CD4-positive, alpha-beta T cell treated with Interferon gamma for 1 hour (primary cell): ENCODE measurements around the gene SHKBP1.
"Not testable (repeated sequence)": the region's sequence is repeated elsewhere in the genome, so short reads cannot be mapped to it uniquely, and the experiment has no call there.

Experiments
- DNase-seq: peaks from one replicate; pipeline ENCODE4 v3.0.0-alpha.2; 2020

The SHKBP1 gene

DNA sequence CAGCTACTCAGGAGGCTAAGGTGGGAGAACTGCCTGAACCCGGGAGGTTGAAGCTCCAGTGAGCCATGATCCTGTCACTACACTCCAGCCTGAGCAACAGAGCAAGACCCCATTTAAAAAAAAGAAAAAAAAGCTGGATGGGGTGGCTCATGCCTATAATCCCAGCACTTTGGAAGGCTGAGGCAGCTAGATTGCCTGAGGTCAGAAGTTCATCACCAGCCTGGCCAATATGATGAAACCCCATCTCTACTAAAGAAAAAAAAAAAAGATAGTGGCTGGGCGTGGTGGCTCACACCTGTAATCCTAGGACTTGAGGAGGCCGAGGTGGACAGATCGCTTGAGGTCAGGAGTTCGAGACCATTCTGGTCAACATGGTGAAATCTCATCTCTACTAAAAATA lies 39.5 kb downstream of the SHKBP1 start:
- no peak for DNase-seq

DNA sequence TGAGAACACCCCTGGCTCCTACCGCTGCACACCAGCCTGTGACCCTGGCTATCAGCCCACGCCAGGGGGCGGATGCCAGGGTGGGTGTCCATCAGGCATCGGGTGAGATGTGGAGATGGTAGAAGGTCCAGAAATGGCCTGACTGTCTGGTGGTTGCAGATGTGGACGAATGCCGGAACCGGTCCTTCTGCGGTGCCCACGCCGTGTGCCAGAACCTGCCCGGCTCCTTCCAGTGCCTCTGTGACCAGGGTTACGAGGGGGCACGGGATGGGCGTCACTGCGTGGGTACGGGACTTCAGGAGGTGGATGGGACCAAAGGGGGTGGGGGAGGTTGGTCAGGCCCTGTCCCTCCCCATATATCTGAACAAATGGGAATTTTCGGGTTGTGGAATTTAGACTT lies 40.3 kb downstream of the SHKBP1 start:
- no peak for DNase-seq

DNA sequence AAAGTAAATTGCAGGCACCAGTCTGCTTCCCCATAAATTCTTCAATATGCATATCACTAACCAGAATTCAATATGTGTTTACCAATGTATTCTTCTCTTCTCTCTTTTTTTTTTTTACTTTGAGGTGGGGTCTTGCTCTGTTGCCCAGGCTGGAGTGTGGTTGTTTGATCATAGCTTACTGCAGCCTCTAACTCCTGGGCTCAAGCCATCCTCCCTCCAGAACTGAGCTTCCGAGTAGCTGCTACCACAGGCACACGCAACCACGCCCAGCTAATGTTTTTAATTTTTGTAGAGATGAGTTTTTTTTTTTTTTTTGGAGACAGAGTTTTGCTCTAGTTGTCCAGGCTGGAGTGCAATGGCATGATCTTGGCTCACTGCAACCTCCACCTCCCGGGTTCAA lies 41.3 kb downstream of the SHKBP1 start:
- DNase-seq = no peak

DNA sequence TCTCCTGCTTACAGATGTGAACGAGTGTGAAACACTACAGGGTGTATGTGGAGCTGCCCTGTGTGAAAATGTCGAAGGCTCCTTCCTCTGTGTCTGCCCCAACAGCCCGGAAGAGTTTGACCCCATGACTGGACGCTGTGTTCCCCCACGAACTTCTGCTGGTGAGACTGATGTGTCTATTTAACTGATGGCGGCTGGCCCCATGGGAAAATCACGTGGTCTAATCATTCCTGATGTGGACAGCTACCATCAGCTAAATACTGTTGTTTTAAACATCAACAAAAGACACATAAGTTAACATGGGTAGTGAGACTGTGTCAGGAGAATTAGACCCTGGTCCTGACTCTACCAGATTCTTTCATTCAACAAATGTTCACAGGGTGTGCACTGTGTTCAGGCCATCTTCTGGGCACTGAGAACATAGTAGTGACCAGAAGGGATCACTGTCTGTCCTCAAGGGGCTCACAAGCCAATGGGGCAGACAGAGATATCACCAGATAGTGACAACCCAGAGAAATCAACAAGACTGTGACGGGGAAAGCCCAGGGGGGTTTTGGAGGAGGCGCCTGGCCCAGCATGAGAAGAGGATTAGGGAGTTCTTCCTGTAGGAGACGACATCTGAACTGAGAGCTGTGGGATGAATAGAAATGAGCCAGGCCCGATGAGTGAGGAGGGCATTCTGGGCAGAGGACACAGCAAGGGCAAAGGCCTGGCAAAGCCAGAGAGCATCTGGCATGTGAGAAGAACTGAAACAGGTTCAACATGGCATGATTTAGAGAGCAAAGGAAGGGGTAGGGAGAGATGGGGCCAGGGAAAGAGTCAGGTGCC lies 42.9 kb downstream of the SHKBP1 start:
- DNase-seq = no peak

DNA sequence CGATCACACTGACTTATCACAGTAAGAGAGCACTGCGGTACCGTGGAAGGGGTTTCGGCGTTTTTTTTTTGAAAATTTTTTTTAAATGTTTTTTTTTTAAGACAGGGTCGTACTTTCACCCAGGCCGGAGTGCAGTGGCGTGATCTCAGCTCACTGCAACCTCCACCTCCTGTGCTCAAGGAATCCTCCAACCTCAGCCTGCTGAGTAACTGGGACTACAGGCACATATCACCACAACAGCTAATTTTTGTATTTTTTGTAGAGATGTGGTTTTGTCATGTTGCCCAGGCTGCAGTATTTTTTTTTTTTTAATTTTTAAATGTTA lies 43.5 kb downstream of the SHKBP1 start:
- DNase-seq = no peak

DNA sequence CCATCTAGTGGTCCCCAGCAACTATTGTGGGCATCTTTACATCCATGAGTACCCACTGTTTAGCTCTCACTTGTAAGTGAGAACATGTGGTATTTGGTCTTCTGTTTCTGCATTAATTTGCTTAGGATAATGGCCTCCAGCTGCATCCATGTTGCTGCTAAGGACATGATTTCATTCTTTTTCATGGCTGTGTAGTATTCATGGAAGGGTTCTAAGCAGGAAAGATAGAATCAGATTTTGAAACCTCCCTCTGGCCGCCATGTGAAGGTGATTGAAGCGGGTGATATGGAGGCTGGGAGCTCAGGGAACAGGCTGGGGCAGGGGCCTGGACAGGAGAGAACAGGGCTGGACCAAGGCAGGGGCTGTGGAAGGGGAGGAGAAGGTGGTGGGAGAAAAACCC lies 44.6 kb downstream of the SHKBP1 start:
- DNase-seq = no peak

DNA sequence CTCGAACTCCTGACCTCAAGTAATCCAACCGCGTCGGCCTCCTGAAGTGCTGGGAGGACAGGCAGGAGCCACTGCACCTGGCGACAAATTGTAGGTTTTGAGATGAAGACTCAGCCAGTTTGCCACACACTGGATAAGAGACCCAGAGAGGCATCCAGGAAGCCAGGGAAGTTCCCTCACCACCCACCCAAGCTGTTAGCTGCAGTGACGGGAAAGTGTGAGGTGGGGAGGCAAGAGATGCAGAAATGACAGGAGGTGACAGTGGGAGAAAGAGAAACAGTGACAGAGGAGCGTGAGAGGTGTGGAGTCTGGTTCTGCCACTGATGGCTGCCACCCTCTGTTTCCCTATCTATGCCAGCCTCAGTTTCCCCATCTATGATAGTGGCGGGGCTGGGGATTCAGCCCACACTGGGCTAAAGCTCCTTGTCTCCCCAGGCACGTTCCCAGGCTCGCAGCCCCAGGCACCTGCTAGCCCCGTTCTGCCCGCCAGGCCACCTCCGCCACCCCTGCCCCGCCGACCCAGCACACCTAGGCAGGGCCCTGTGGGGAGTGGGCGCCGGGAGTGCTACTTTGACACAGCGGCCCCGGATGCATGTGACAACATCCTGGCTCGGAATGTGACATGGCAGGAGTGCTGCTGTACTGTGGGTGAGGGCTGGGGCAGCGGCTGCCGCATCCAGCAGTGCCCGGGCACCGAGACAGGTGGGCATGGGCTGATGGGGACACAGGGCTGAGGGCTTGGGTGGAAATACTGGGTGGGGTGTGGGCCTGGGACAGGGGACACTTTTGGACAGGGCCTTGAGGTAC lies 45.5 kb downstream of the SHKBP1 start:
- DNase-seq = no peak

DNA sequence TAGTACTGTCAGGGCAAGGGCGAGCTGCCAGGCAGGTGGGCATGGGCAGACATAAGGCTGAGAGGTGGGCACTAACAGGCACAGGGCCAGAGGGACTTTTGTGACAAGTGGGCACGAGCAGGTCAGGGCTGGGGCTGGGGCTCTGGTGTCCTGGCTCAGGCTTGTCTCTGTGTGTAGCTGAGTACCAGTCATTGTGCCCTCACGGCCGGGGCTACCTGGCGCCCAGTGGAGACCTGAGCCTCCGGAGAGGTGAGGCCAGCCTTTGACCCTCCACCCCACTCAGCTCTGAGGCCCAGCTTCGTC lies 46.1 kb downstream of the SHKBP1 start:
- no peak for DNase-seq

DNA sequence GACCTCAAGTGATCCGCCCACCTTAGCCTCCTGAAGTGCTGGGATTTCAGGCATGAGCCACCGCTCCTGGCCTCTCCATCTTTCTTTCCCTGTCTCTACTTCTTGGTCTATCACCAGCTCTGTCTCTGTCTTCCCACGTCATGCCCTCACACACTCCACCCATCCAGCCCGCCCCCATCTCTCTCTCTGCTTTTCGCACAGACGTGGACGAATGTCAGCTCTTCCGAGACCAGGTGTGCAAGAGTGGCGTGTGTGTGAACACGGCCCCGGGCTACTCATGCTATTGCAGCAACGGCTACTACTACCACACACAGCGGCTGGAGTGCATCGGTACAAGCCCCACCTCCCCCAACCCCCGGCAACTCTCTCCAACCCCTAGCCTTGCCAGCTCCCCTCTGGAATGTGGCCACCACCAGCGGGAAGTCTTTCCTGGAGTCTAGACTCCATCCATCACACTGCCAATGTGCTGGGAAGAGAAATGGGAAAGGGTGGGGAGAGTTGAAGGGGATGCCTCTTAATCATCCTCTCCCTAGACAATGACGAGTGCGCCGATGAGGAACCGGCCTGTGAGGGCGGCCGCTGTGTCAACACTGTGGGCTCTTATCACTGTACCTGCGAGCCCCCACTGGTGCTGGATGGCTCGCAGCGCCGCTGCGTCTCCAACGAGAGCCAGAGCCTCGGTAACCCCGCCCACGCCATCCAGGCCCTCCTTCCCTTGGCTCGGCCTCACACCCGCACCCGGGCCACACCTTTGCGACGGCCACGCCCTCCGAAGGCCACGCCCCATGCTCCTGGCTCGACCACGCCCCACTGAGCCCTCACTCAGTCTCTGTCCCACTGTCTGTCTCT lies 47.0 kb downstream of the SHKBP1 start:
- DNase-seq = no peak

DNA sequence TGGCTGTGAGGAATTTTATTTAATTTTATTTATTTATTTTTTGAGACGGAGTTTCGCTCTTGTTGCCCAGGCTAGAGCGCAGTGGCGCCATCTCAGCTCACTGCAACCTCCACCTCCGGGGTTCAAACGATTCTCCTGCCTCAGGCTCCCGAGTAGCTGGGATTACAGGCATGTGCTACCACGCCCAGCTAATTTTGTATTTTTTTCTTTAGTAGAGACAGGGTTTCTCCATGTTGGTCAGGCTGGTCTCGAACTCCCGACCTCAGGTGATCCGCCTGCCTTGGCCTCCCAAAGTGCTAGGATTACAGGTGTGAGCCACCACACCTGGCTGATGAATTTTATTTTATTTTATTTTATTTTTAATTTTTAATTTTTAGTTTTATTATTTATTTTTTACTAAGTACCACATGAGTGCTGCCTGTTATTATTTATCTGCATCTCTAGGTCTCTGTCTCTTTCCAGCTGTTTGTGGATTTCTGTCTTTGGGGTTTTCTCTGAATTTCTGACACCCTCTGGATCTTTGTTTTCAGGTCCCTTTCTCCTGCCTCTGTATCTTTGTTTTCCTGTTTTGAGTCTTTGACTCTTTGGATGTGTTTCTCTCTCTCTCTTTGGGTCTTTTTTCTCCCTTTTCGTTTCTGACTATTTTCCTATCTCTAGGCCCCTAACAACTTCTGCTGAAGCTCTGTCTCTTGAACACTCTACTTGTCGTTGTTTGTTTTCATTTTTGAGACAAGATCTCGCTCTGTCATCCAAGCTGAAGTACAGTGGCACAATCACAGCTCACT lies 47.9 kb downstream of the SHKBP1 start:
- not testable (repeated sequence) for DNase-seq

DNA sequence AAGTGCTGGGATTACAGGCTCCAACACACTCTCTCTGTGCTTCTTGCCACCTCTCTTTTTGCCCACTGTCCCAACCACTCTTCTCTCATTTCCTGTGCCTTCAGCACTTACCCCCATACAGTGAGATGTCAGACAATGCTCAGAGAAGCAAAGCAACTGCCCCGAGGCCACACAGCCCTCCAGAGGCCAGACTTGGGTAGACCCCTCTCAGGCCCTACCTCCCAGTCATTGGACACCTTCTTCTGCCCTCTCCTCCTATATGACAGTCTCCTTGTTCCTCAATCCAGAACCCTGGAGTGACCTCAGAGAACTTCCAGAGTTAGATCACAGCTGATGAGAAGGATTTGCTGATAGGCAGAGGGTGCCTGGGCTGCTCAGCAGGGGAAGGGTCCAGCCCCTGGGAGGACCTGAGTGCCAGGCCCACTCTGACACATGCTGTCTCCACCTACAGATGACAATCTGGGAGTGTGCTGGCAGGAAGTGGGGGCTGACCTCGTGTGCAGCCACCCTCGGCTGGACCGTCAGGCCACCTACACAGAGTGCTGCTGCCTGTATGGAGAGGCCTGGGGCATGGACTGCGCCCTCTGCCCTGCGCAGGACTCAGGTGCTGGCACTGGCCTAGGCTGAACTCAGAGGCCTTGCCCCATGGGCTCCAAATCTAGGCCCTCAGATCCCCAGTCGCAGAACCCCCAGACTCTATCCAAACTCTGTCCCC lies 48.9 kb downstream of the SHKBP1 start:
- no peak for DNase-seq

DNA sequence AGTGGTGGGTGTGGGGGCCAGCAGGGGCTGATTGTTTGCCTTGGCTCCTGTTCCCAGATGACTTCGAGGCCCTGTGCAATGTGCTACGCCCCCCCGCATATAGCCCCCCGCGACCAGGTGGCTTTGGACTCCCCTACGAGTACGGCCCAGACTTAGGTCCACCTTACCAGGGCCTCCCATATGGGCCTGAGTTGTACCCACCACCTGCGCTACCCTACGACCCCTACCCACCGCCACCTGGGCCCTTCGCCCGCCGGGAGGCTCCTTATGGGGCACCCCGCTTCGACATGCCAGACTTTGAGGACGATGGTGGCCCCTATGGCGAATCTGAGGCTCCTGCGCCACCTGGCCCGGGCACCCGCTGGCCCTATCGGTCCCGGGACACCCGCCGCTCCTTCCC lies 50.2 kb downstream of the SHKBP1 start:
- DNase-seq = no peak

DNA sequence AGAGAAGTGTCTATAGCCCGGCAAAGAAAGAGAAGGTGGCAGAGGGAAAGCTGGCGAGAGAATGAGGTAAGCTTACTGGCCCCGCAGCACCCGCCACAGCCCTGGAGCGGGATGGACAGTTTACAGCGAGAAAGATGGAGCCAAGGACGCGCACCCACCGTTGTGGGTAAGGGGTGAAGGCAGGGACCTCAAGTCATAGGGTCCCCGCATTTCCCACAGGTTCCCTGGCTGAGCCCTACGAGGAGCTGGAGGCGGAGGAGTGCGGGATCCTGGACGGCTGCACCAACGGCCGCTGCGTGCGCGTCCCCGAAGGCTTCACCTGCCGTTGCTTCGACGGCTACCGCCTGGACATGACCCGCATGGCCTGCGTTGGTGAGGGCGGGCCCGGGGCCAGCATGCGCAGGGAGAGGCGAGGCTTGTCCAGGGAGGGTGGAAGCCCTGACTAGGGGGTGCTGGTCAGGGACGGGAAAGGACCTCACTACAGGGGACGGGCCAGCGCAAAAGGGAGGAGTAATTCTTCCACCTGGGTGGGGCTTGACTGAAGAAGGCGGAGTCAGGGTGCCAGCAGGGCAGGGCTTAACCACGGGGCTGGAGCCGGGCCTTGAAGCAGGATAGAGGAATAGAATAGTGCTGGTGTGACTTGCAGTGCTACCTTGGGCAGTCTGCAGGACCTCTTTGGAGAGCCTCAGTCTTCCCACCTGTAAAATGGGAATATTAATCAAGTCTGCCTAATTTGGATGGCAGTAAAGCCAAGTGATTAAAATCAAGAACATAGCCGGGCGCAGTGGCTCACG lies 51.0 kb downstream of the SHKBP1 start:
- no peak for DNase-seq

DNA sequence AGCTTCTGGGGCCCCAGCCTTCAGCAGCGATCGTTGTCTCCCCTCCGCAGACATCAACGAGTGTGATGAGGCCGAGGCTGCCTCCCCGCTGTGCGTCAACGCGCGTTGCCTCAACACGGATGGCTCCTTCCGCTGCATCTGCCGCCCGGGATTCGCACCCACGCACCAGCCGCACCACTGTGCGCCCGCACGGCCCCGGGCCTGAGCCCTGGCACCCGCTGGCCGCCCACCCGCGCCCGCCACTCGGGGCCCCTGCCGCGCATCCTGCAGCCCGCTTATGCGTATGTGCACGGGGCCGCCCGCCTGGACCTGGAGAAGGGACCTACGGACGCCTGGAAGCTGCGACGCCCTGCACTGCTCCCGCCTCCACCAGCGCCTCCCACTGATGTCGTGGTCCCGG lies 52.7 kb downstream of the SHKBP1 start:
- DNase-seq = no peak

DNA sequence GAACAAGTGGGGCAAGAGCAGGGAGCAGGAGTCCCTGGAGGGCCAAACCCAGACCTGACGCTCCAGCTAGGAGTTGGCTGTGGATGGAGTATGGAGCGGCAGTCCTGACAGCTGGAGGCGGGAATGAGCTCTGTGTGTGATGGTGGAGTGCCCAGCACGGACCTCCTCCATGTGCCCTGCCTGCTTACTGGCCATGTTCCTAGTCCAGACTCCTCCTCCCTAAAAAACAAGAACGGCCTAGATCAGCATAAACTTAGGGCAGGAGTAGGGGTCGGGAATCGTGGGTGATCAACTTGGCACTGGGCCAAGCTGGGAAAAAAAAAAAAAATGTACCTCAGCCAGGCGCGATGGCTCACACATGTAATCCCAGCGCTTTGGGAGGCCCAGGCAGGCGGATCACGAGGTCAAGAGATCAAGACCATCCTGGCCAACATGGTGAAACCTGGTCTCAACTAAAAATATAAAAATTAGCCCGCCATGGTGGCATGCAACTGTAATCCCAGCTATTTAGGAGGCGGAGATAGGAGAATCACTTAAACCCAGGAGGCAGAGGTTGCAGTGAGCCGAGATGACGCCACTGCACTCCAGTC lies 54.0 kb downstream of the SHKBP1 start:
- DNase-seq = no peak

DNA sequence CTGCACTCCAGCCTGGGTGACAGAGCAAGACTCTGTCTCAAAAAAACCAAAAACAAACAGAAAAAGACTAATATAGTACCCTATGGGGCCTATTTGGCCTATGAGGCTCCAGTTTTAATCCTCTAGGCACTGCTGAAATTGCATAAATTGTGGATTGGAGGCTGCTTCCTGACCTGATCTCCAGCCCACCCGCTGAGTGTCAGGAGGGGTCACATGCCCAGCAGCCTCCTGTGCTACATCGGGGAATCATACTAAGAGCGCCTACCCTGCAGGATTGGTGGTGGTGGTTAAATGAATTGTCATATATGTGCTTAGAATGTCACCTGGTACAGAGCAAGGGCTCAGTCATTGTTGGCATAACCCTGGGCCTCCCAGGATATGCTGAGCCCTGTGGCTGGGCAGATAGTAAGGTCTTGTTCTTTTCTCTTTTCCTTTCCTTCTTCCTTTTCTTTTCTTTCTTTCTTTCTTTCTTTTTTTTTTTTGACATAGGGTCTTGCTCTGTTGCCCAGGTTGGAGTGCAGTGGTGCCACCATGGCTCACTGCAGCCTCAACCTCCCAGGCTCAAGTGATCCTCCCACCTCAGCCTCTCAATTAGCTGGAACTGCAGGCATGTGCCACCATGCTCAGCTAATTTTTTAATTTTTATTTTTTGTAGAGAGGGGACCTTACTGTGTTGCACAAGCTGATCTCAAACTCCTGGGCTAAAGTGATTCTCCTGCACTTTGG lies 55.8 kb downstream of the SHKBP1 start:
- DNase-seq = no peak

DNA sequence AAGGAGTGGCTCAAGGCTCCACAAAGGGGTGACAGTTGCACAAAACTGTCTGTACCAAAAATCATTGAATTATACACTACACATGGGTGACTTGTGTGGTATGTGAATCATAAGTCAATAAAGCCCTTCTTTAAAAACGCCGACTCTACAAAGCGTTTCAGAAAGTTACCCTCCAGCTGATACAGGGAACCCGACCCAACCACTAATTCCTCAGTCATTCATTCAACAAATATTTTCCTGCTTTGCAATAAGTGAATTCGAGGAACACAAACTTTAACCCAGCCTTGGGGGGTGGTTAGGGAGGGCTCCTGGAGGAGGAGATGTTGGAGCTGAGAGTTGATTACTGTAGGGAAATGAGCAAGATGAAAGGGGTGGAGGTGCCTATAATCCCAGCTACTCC lies 56.5 kb downstream of the SHKBP1 start:
- no peak for DNase-seq

DNA sequence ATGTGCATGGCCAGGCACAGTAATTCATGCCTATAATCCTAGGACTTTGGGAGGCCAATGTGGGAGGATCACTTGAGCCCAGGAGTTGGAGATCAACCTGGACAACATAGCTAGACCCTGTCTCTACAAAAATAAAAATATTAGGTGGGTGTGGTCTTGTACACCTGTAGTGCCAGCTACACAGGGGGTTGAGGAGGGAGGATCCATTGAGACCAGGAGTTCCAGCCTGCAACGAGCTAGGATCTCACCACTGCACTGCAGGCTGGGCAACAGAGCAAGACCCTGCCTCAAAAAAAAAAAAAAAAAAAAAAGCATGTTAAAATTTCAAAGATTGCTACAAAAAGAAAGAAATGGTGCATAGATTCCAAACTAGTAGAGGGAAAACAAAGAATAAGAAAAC lies 61.7 kb downstream of the SHKBP1 start:
- DNase-seq = no peak

DNA sequence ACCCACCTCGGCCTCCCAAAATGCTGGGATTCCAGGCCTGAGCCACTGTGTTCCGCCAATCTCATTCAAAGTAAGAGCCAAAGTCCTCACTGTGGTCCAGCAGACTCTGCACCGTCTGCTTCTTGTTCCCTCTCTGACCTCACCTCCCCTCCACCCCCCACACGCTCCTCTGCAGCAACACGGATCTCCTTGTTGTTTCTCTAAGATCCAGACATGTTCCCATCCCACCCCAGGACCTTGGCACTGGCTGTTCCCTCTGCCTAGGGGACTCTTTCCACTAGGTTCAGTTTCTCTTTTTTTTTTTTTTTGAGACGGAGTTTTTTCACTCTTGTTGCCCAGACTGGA lies 62.9 kb downstream of the SHKBP1 start:
- no peak for DNase-seq

DNA sequence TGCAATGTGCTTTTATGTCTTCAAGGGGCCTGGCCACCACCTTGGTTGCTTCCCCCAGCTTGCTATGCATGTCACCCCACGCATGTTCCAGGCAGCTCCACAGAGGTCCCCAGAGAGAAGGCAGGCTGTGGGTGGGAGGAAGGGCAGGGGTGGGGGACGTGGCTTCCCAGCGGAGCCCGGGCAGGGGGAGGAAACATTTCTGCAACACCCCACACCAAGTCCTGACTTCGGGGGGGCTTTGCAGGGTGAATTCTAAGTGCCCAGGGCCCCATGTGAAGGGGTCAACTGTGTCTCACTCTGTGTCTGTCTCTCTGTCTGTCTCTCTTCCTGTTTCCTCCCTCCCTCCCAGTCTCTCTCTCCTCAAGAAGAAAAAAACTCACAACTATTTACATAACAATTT lies 64.1 kb downstream of the SHKBP1 start:
- DNase-seq = no peak
